ENCODE results near the gene ATP6V0D1. TPM values are rescaled to one million over a fixed set of nuclear protein-coding genes. Genes with fewer than 3 reads are reported as not detected.

ATP6V0D1 gene
- polyA plus RNA-seq (2012; ENCODE audit: low read depth, missing spikeins): 58.9 TPM

GRCh38 chr16:67480833-67481560, at the start of gene ATP6V0D1:
TSS of gene ATP6V0D1 (minus strand) at chr16:67481157. CDS start at chr16:67481086, 71 bp downstream.
- TF ChIP-seq POLR2AphosphoS5 (IDR thresholded peaks at IDR 0.05; ENCODE audit: low read depth, low read length) (peak; percentile 52; the same call in 1 of the 2 replicates), POU2F2 (IDR thresholded peaks at IDR 0.05; ENCODE audit: low read depth, low read length) (peak; percentile 13; the same call in 1 of the 2 replicates), TAF1 (IDR thresholded peaks at IDR 0.05; ENCODE audit: low read depth, low read length) (peak; percentile 74; the same call in 1 of the 2 replicates), PAX5 (IDR thresholded peaks at IDR 0.05; ENCODE audit: insufficient read depth, low read length, severe bottlenecking) (peak; percentile 56), SPI1 (IDR thresholded peaks at IDR 0.05; ENCODE audit: low read depth, low read length) (peak; percentile 74), POLR2A (IDR thresholded peaks at IDR 0.05; ENCODE audit: low read depth, low read length) (peak; percentile 81)

GRCh38 chr16:67530013-67530939, 49.3 kb upstream of the ATP6V0D1 start:
- FAIRE-seq: no peak
- no peak for TF ChIP-seq POLR2A (IDR thresholded peaks at IDR 0.05; ENCODE audit: low read depth, low read length)
- TF ChIP-seq POLR2AphosphoS5 (IDR thresholded peaks at IDR 0.05; ENCODE audit: low read depth, low read length): no peak
- TF ChIP-seq SPI1 (IDR thresholded peaks at IDR 0.05; ENCODE audit: low read depth, low read length): no peak
- TF ChIP-seq PAX5 (IDR thresholded peaks at IDR 0.05; ENCODE audit: insufficient read depth, low read length, severe bottlenecking): no peak
- no peak for DNase-seq (ENCODE audit: insufficient read length, low spot score)

More at GRCh38 chr16:67480833-67481560, at the start of gene ATP6V0D1:
- DNase-seq (ENCODE audit: insufficient read length, low spot score): peak; percentile 97
- FAIRE-seq: peak; percentile 96

- FAIRE-seq: peak; percentile 76
- no peak for TF ChIP-seq PAX5 (IDR thresholded peaks at IDR 0.05; ENCODE audit: insufficient read depth, low read length, severe bottlenecking)
- no peak for TF ChIP-seq POU2F2 (IDR thresholded peaks at IDR 0.05; ENCODE audit: low read depth, low read length)
- TF ChIP-seq POLR2AphosphoS5 (IDR thresholded peaks at IDR 0.05; ENCODE audit: low read depth, low read length): no peak
- no peak for TF ChIP-seq POLR2A (IDR thresholded peaks at IDR 0.05; ENCODE audit: low read depth, low read length)
- no peak for TF ChIP-seq TAF1 (IDR thresholded peaks at IDR 0.05; ENCODE audit: low read depth, low read length)
- TF ChIP-seq SPI1 (IDR thresholded peaks at IDR 0.05; ENCODE audit: low read depth, low read length): no peak
- no peak for DNase-seq (ENCODE audit: insufficient read length, low spot score)
These were observed 48.6 kb upstream of the ATP6V0D1 start for GRCh38 chr16:67529582-67530012.

GRCh38 chr16:67528870-67529581, 48.1 kb upstream of the ATP6V0D1 start:
- TF ChIP-seq PAX5 (IDR thresholded peaks at IDR 0.05; ENCODE audit: insufficient read depth, low read length, severe bottlenecking) (no peak), POU2F2 (IDR thresholded peaks at IDR 0.05; ENCODE audit: low read depth, low read length) (no peak), TAF1 (IDR thresholded peaks at IDR 0.05; ENCODE audit: low read depth, low read length) (no peak), SPI1 (IDR thresholded peaks at IDR 0.05; ENCODE audit: low read depth, low read length) (no peak), POLR2AphosphoS5 (IDR thresholded peaks at IDR 0.05; ENCODE audit: low read depth, low read length) (no peak), POLR2A (IDR thresholded peaks at IDR 0.05; ENCODE audit: low read depth, low read length) (no peak)
- FAIRE-seq (no peak), DNase-seq (ENCODE audit: insufficient read length, low spot score) (no peak)

- FAIRE-seq (no peak), DNase-seq (ENCODE audit: insufficient read length, low spot score) (peak; percentile 66)
- TF ChIP-seq POLR2AphosphoS5 (IDR thresholded peaks at IDR 0.05; ENCODE audit: low read depth, low read length): no peak
These were observed 47.4 kb upstream of the ATP6V0D1 start, which contains the start of gene RIPOR1 for GRCh38 chr16:67528222-67528869. TSS of gene RIPOR1 (plus strand) at chr16:67528829. CDS start at chr16:67538447, 9,618 bp downstream.

GRCh38 chr16:67526149-67526791, 45.3 kb upstream of the ATP6V0D1 start:
- TF ChIP-seq POLR2A (IDR thresholded peaks at IDR 0.05; ENCODE audit: low read depth, low read length) (no peak), POLR2AphosphoS5 (IDR thresholded peaks at IDR 0.05; ENCODE audit: low read depth, low read length) (no peak)
- DNase-seq (ENCODE audit: insufficient read length, low spot score) (no peak), FAIRE-seq (no peak)

GRCh38 chr16:67525176-67525860, 44.4 kb upstream of the ATP6V0D1 start:
- TF ChIP-seq POU2F2 (IDR thresholded peaks at IDR 0.05; ENCODE audit: low read depth, low read length): no peak
- no peak for TF ChIP-seq SPI1 (IDR thresholded peaks at IDR 0.05; ENCODE audit: low read depth, low read length)
- no peak for TF ChIP-seq TAF1 (IDR thresholded peaks at IDR 0.05; ENCODE audit: low read depth, low read length)
- TF ChIP-seq POLR2AphosphoS5 (IDR thresholded peaks at IDR 0.05; ENCODE audit: low read depth, low read length): no peak
- TF ChIP-seq PAX5 (IDR thresholded peaks at IDR 0.05; ENCODE audit: insufficient read depth, low read length, severe bottlenecking): no peak
- no peak for TF ChIP-seq POLR2A (IDR thresholded peaks at IDR 0.05; ENCODE audit: low read depth, low read length)
- DNase-seq (ENCODE audit: insufficient read length, low spot score) (no peak), FAIRE-seq (peak; percentile 43)

Measured in GM12891 (cell line).